GM10248 (cell line): ENCODE measurements around the gene C10orf120.

ENCODE experiments used
- CTCF ChIA-PET: fragments of 300-600 bp; sonication (Branson Sonifier 250); formaldehyde crosslinking; extraction: SDS; loops from one replicate; lab custom pipeline; 2021; ENCODE audit warnings: antibody characterized with exemption; lab: Yijun Ruan, JAX
- POLR2A ChIA-PET: fragments of 350-650 bp; sonication (Branson Sonifier 250); formaldehyde crosslinking; extraction: SDS; loops from one replicate; lab custom pipeline; 2020; ENCODE audit warnings: antibody characterized with exemption; lab: Yijun Ruan, JAX
- DNase-seq: peaks from one replicate; pipeline ENCODE4 v3.0.0; 2012; ENCODE audit errors: extremely low spot score
- CTCF ChIP-seq: IDR thresholded peaks from 2 replicates; pipeline ENCODE4 v1.5.1; 2012; ENCODE audit warnings: mild to moderate bottlenecking, low read depth; ENCODE audit errors: extremely low read depth, missing control alignments, control extremely low read depth

The C10orf120 gene

GRCh38 chr10:122669842-122670241 is 29.8 kb downstream of the C10orf120 start:
- no peak for TF ChIP-seq CTCF
- ChIA-PET POLR2A (no interaction called here), CTCF (no interaction called here)
- DNase-seq = no peak

GRCh38 chr10:122669045-122669444 is 30.6 kb downstream of the C10orf120 start:
- no peak for DNase-seq
- CTCF ChIA-PET = interaction anchor here (2.2 kb wide), 1 partner anchor 20 kb away, joined by 9 read pairs; no protein-coding TSS in a partner anchor
- no peak for TF ChIP-seq CTCF
- POLR2A ChIA-PET = no interaction called here

GRCh38 chr10:122665946-122666345 is 33.7 kb downstream of the C10orf120 start:
- ChIA-PET CTCF (no interaction called here), POLR2A (no interaction called here)
- TF ChIP-seq CTCF = no peak
- DNase-seq = no peak

DNA sequence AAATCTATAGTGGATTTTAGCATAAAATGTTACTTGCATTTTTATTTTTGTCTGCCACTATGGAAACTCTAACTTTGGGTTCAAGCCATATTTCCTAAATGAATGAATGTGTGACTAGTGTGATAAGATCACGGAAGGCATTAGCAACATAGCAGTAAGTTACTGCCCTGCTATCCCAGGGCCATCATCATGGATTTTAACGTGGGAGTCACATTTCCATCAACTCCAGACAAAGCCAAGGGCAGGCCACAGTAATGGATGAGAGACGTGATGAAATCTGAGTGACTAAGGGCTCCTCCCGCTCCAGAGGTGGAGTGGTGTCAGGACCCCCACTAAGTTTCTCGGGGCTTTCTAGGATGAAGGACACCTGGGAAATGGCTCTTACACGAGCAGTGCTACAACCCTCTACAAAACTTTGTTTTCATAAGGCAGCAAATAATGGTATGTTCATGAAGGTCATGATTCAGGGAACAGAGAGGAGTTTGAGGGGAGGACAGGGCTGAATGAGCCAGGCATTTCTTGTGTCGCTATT is 34.3 kb downstream of the C10orf120 start:
- ChIA-PET POLR2A (no interaction called here), CTCF (interaction anchor here (3.5 kb wide), 1 partner anchor 16 kb away, joined by 14 read pairs; no protein-coding TSS in a partner anchor)
- DNase-seq = no peak
- no peak for TF ChIP-seq CTCF

GRCh38 chr10:122664501-122664900 is 35.1 kb downstream of the C10orf120 start:
- TF ChIP-seq CTCF = no peak
- ChIA-PET CTCF (interaction anchor here (0.9 to 3.5 kb wide), 2 partner anchors 11 to 15 kb away, joined by 3 to 14 read pairs; no protein-coding TSS in a partner anchor), POLR2A (no interaction called here)
- DNase-seq = no peak

DNA sequence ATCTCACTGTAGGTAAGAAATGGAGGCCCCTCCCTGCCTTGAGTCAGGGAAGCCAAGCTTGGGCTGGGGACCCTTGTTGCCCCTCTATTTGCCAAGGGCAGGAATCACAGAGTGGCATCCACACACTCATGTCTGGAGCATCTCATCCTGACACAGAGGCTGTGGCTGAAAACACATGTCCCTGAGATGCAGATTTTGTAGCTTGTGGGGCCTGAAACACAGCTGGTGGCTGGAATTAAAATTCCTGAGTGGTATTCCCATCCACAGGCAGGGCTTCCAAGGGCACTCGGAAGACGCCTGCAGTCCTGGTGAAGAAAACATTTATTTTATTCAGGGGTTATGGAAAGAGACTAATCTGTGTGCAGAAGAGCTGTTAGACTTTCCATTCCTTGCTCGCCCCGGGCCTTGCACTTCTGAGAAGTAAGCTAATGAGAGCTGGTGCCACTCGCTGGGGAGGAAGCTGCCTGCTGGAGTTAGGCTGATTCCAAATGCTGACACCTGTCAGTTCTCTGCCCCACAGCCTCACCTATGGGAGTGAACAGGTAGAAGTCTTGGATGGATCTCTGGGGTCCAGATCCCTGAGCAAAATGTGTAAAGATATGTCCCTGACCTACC is 36.0 kb downstream of the C10orf120 start:
- no peak for TF ChIP-seq CTCF
- CTCF ChIA-PET = interaction anchor here (3.5 kb wide), 1 partner anchor 14 kb away, joined by 14 read pairs; no protein-coding TSS in a partner anchor

More for the DNA sequence above, 36.0 kb downstream of the C10orf120 start:
- POLR2A ChIA-PET = no interaction called here
- no peak for DNase-seq
